ENCODE data around the gene GPATCH4. TPM values are rescaled to one million over a fixed set of nuclear protein-coding genes. Genes with fewer than 3 reads are reported as not detected.
A peak's percentile ranks its signal among the peaks of the same experiment; 100 is the strongest.

Gene GPATCH4
- total RNA-seq = 26.2 and 27.0 TPM in 2 replicates
- long read RNA-seq, partial matches to known transcripts = 1 of 17 reads
- long read RNA-seq, other reads (novel, unspliced or antisense) = 9 of 17 reads

DNA sequence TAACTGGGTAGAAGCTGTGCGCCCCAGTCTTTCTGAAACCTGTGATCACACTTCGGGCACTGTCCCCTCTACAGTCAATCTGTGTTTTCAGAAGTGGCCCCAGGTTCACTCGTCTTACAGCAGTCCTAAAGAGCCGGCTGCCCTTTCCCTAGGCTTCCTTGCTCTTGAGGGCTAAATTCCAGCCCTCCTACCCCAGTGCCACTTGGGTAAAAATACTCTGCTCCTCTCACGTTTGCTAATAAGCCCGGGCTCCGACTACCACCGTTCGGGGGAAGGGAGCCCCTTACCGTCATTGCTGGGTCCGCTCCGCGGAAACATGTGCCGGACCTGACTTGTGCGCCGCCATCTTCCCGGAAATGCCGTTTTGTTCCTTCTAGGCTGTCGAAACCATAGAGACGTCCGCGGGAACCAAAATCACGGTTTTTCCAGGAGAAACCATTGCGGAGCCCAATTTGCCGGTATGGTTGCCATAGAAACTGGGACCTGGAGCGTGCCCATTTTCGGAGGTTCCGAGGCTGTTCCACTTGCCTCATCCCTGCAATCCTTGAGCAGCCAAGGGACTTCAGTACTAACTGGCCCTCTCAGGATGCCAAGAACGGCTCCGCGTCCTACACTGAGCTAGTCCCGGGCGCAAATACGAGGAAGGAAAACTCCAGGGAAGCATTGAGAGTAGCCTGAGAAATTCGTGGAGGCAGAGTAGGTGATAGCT lies at the start of gene GPATCH4:
TSS of gene GPATCH4 (minus strand) at position 358 of the 709 bp plus-strand sequence.
- Mint-ChIP-seq H3K27ac (peak within 1 kb of the TSS; percentile 94), H3K27me3 (no peaks in the 10 kb centered on the region), H3K9me3 (ENCODE audit: low read depth) (no peaks in the 10 kb centered on the region), H3K4me1 (ENCODE audit: low read depth) (peaks cover 7% of the 10 kb centered on the region), H3K4me3 (ENCODE audit: low read depth) (peak within 1 kb of the TSS; percentile 89), H3K36me3 (ENCODE audit: insufficient read depth) (peaks cover 5% of the 10 kb centered on the region)
- no peak for DNase-seq (ENCODE audit: low spot score, unreplicated experiment)
- TF ChIP-seq, protein P1, sequence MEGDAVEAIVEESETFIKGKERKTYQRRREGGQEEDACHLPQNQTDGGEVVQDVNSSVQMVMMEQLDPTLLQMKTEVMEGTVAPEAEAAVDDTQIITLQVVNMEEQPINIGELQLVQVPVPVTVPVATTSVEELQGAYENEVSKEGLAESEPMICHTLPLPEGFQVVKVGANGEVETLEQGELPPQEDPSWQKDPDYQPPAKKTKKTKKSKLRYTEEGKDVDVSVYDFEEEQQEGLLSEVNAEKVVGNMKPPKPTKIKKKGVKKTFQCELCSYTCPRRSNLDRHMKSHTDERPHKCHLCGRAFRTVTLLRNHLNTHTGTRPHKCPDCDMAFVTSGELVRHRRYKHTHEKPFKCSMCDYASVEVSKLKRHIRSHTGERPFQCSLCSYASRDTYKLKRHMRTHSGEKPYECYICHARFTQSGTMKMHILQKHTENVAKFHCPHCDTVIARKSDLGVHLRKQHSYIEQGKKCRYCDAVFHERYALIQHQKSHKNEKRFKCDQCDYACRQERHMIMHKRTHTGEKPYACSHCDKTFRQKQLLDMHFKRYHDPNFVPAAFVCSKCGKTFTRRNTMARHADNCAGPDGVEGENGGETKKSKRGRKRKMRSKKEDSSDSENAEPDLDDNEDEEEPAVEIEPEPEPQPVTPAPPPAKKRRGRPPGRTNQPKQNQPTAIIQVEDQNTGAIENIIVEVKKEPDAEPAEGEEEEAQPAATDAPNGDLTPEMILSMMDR (IDR thresholded peaks at IDR 0.05; ENCODE audit: unreplicated experiment) = no peak

DNA sequence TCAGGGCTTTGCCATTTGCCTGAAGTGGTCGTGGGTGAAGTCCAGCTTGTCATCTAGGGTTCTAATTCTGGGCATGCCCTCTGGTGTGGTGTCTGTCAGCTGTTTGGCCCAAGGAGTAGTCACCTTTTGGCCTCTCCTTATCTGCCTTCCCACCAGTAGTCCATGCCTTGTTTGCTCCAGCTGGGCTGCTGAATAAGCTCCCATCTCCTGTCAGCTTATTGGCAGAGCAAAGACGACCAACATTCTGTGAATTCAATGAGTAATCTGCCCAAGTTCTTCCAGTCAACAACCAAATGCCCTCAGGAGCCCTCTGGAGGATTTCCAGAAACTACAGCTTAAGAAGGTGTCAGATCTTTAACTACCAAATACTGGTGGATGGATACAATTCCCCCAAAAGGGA lies 47.7 kb upstream of the GPATCH4 start:
- no peak overlapping the region for H3K4me3 Mint-ChIP-seq (ENCODE audit: low read depth)
- H3K27me3 Mint-ChIP-seq = peaks cover 89% of the 10 kb centered on the region
- no peaks in the 10 kb centered on the region for H3K36me3 Mint-ChIP-seq (ENCODE audit: insufficient read depth)
- no peak overlapping the region for H3K27ac Mint-ChIP-seq
- no peaks in the 10 kb centered on the region for H3K4me1 Mint-ChIP-seq (ENCODE audit: low read depth)
- no peak for DNase-seq (ENCODE audit: low spot score, unreplicated experiment)
- TF ChIP-seq, protein P1 (IDR thresholded peaks at IDR 0.05; ENCODE audit: unreplicated experiment) = no peak
- H3K9me3 Mint-ChIP-seq (ENCODE audit: low read depth) = no peaks in the 10 kb centered on the region

DNA sequence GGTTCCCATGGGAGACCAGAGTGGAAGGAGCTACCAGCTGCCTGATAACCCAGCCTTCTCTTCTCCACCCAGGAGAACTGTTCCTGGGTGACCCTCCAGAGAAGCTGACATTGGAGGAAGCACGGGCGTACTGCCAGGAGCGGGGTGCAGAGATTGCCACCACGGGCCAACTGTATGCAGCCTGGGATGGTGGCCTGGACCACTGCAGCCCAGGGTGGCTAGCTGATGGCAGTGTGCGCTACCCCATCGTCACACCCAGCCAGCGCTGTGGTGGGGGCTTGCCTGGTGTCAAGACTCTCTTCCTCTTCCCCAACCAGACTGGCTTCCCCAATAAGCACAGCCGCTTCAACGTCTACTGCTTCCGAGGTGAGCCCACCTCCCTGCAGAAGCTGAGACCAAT lies 47.2 kb upstream of the GPATCH4 start:
- DNase-seq (ENCODE audit: low spot score, unreplicated experiment) = no peak
- Mint-ChIP-seq H3K4me3 (ENCODE audit: low read depth) (no peak overlapping the region), H3K9me3 (ENCODE audit: low read depth) (no peaks in the 10 kb centered on the region), H3K36me3 (ENCODE audit: insufficient read depth) (no peaks in the 10 kb centered on the region), H3K4me1 (ENCODE audit: low read depth) (no peaks in the 10 kb centered on the region), H3K27ac (no peak overlapping the region), H3K27me3 (peaks cover 89% of the 10 kb centered on the region)
- TF ChIP-seq, protein P1 (IDR thresholded peaks at IDR 0.05; ENCODE audit: unreplicated experiment) = no peak

DNA sequence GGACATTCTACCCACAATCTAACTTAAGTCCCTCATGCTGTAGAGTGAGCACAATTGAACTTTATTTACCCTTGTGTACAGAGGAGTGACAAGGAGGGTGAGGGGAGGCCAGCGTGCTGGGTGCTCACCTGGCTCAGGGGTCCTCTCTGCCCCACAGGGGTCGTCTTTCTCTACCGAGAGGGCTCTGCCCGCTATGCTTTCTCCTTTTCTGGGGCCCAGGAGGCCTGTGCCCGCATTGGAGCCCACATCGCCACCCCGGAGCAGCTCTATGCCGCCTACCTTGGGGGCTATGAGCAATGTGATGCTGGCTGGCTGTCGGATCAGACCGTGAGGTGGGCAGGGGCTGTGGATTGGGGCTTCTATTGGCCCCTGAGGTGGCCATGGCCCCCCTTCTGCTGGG lies 46.1 kb upstream of the GPATCH4 start:
- no peak overlapping the region for H3K27ac Mint-ChIP-seq
- peaks cover 90% of the 10 kb centered on the region for H3K27me3 Mint-ChIP-seq
- no peak for DNase-seq (ENCODE audit: low spot score, unreplicated experiment)

DNA sequence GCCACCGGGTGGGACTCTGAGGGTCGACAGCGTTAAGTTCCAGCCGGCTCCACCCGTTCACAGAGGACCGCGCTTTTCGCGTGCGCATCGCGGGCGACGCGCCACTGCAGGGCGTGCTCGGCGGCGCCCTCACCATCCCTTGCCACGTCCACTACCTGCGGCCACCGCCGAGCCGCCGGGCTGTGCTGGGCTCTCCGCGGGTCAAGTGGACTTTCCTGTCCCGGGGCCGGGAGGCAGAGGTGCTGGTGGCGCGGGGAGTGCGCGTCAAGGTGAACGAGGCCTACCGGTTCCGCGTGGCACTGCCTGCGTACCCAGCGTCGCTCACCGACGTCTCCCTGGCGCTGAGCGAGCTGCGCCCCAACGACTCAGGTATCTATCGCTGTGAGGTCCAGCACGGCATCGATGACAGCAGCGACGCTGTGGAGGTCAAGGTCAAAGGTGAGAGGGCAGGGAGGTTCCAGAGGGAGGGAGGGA lies 45.5 kb upstream of the GPATCH4 start:
- TF ChIP-seq, protein P1 (IDR thresholded peaks at IDR 0.05; ENCODE audit: unreplicated experiment) = no peak
- no peaks in the 10 kb centered on the region for H3K9me3 Mint-ChIP-seq (ENCODE audit: low read depth)
- no peak for DNase-seq (ENCODE audit: low spot score, unreplicated experiment)
- H3K27ac Mint-ChIP-seq = no peak overlapping the region
- no peak overlapping the region for H3K4me3 Mint-ChIP-seq (ENCODE audit: low read depth)
- peaks cover 87% of the 10 kb centered on the region for H3K27me3 Mint-ChIP-seq
- no peaks in the 10 kb centered on the region for H3K36me3 Mint-ChIP-seq (ENCODE audit: insufficient read depth)
- H3K4me1 Mint-ChIP-seq (ENCODE audit: low read depth) = peaks cover 2% of the 10 kb centered on the region

More for the DNA sequence above, 46.1 kb upstream of the GPATCH4 start:
- Mint-ChIP-seq H3K4me3 (ENCODE audit: low read depth) (no peak overlapping the region), H3K36me3 (ENCODE audit: insufficient read depth) (no peaks in the 10 kb centered on the region), H3K4me1 (ENCODE audit: low read depth) (peaks cover 1% of the 10 kb centered on the region), H3K9me3 (ENCODE audit: low read depth) (no peaks in the 10 kb centered on the region)
- TF ChIP-seq, protein P1 (IDR thresholded peaks at IDR 0.05; ENCODE audit: unreplicated experiment) = no peak
